ENCODE data around the gene ARG2.
A peak's percentile ranks its signal among the peaks of the same experiment; 100 is the strongest.

ARG2 gene

DNA sequence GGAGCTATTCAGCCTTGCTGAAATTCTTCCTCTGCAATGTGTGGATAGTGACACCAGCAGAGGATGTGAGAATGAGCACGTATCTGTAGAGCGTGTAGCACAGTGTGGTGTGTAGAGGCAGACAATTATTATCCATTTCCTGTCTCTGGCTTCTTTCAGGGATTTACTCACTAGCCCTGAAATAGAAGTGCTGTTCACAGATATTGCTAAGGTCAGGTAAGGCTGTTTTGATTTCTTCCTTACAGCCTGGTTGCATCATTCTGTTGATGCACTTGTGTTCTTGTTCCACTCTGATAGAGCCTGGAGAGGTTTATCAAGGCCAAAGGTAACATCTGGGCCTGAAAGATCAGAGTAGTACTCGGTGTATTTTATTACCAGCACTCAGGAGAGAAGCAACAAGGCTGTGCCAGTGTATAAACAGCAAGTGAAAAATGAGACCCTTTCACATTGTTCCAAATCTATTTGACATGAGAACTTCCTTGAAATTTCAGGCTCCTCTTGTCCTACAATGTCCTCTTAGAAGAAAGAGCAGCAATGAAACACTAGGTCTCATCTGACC lies 16.7 kb downstream of the ARG2 start:
- DNase-seq (ENCODE audit: low read depth in 2 of 2) = no peak

- no peak for DNase-seq (ENCODE audit: low read depth in 2 of 2)
Observed at GRCh38 chr14:67638642-67639041, 18.9 kb downstream of the ARG2 start.

DNA sequence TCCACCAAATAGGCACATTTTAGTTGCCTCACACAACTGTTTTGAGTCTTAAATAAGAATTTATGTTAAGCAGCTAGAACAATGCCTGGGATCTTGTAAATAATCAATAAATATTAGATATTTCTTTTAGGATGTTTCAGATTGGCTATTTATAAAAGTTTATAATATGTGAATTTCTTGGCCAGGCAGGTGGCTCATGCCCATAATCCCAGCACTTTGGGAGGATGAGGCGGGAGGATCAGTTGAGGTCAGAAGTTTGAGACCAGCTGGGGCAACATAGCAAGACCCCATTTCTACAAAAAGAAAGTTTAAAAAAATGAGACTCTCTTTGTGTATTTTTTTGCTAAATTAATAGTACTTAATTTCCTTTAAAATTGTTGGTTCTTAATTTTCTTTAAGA lies 21.8 kb downstream of the ARG2 start:
- DNase-seq (ENCODE audit: low read depth in 2 of 2) = no peak

GRCh38 chr14:67641902-67642749 lies 22.4 kb downstream of the ARG2 start:
- DNase-seq (ENCODE audit: low read depth in 2 of 2) = no peak

DNA sequence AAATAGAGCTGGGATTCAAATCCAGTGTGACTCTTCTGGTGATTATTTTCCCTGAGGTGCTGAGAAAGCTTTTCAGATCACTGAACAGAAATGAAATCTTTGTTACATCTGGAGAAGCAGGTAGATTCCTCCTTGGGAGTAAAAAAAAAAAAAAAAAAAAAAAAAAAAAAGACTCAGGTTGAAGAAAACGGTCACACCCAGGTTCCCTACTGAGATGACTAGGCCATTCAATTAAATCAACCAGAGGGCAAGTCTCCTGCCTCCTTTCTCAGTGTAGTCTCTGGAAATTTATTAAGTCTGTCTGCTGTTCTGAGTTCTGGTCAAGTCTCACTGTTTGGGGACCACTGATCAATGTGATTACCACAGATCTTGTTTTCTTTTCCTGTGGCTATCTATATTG lies 24.0 kb downstream of the ARG2 start:
- DNase-seq (ENCODE audit: low read depth in 2 of 2) = no peak

DNA sequence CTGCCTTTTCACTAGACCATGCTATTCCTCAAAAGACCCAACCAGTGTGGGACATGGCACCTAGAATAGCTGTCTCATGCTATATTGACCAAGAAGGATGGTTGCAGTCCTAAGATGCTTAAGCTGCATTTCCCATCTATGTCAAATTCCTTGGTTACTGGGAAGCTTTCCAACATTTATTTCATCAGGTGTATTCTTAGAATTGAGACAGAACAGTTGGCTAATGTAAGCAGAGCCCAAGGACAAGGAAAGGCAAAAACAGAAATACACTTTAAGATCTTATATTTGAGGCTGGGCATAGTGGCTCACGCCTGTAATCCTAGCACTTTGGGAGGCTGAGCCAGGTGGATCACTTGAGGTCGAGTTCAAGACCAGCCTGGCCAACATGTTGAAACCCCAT lies 24.7 kb downstream of the ARG2 start:
- no peak for DNase-seq (ENCODE audit: low read depth in 2 of 2)

DNA sequence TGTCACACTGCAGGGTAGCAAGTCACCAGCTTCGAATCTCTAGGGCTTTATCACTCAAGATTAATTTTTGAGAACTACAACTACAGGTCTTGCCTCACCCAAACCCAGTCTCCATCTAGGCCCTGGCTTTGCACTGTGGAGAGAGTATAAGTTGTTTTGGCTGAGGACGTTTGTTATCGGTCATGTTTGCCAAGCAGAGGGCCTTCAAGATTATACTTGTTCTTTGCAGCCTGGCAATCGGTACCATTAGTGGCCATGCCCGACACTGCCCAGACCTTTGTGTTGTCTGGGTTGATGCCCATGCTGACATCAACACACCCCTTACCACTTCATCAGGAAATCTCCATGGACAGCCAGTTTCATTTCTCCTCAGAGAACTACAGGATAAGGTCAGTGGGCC lies 25.7 kb downstream of the ARG2 start:
- DNase-seq (ENCODE audit: low read depth in 2 of 2) = no peak

DNA sequence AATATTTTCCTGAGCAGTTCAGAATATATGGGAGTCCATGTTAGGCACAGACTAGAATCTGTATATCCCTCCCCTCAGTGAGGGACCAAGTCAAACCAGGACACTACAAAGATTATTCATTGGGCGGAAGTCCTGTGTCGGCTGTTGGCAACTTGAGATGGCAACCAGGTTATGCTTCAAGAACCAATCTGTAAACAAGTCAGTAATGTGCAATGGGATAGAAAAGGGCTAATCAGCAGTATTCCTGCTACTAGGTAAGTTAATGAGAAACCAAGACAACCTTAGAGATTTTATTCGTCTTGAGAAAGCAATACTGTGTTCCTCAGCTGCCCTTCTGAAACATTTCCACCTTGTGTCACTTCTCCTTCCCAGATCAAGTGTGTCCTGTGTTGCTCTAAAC lies 26.4 kb downstream of the ARG2 start:
- no peak for DNase-seq (ENCODE audit: low read depth in 2 of 2)

DNA sequence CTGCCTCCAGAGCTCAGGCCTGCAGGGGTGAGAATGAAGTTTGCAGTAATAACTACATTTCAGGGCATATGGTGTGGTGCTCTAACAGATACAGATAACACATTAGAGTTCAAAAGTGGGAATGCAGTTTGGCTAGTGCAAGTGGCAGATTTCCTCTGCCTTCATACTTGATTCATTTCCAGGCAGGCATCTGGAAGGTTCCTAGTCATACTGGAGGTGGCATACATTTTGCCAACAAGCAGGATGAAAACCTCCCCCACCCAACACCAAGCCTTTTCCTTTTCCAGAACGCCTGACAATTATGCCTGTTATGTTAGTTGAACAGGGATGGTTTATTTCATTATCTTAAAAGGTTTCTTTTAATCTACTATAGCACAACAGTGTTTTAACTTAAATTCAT lies 30.4 kb downstream of the ARG2 start:
- DNase-seq (ENCODE audit: low read depth in 2 of 2) = no peak

GRCh38 chr14:67650694-67651093 lies 31.0 kb downstream of the ARG2 start:
- DNase-seq (ENCODE audit: low read depth in 2 of 2) = no peak

DNA sequence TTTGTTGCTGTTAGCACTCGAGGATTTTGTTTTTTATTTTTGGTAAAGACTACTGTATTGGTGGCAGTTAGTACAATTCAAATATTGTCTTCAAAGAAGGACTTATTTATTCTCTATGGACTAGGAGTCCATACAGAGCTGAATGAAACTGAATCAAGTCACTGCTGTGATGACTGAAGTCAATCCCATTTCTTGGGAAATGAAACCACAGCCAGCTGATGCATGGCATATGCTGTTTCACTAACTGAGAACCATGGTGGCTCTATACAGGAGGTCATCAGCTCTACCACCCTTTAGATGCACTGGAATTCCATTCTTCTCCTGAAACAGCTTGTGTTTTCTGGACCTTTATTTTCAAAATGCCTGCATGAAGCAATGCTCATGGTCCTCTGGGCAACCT lies 32.5 kb downstream of the ARG2 start:
- no peak for DNase-seq (ENCODE audit: low read depth in 2 of 2)

- no peak for DNase-seq (ENCODE audit: low read depth in 2 of 2)
Observed at GRCh38 chr14:67653651-67654280, 34.0 kb downstream of the ARG2 start.

GRCh38 chr14:67663633-67664032 lies 43.9 kb downstream of the ARG2 start:
- no peak for DNase-seq (ENCODE audit: low read depth in 2 of 2)

GRCh38 chr14:67665868-67666267 lies 46.1 kb downstream of the ARG2 start:
- DNase-seq (ENCODE audit: low read depth in 2 of 2) = no peak

DNA sequence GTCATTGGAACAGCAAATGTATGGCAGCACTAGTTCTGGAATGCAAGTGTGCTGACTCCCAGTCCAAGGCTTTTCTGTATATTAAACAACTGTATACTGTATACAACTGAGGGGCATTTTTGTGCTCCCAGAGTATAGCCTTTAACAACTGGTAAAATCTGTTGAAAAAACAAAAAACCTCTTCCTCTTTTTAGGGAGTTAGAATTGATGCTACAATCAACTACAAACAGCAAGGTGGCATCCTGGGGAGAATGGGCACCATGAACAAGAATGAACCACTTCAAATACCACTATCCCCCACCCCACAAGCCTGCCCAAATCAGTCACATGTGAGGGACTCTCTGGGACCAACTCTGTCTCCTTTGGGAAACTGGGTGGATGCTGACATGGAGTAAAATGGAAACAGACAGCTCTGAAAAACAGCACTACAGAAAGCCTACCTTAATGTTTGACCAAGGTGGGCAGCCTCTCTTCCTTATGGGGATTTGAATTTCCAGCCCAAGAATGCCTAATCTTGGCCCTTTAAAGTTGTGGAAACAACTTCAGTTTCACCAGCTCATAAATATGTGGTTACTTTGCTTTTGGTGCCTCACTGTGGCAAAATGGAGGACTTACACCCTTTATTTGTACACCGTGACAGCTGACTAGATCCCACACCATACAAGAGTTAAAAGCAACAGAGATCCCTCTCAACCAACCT lies 47.2 kb downstream of the ARG2 start:
- no peak for DNase-seq (ENCODE audit: low read depth in 2 of 2)

GRCh38 chr14:67668559-67668958 lies 48.8 kb downstream of the ARG2 start:
- DNase-seq (ENCODE audit: low read depth in 2 of 2) = no peak

GRCh38 chr14:67673451-67673850 lies 53.7 kb downstream of the ARG2 start:
- no peak for DNase-seq (ENCODE audit: low read depth in 2 of 2)

DNA sequence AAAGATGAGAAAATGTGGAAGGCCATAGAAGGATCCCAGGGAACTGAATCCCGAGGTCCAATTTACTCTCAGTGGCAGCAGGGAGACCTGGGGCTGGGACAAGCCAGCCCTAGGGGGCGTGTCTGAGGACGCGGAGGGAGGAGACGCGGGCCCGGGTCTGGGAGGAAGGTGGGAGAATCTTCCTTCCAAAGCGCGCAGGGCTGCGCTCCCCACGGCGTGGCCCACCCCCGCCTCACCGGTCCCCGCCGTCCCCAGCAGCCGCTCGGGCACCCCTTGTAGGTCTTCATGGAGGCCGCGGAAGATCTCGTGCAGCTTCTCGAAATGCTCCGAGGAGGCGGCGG lies 54.4 kb downstream of the ARG2 start:
- DNase-seq (ENCODE audit: low read depth in 2 of 2) = peak in 1 of 2 donors; percentile 3

DNA sequence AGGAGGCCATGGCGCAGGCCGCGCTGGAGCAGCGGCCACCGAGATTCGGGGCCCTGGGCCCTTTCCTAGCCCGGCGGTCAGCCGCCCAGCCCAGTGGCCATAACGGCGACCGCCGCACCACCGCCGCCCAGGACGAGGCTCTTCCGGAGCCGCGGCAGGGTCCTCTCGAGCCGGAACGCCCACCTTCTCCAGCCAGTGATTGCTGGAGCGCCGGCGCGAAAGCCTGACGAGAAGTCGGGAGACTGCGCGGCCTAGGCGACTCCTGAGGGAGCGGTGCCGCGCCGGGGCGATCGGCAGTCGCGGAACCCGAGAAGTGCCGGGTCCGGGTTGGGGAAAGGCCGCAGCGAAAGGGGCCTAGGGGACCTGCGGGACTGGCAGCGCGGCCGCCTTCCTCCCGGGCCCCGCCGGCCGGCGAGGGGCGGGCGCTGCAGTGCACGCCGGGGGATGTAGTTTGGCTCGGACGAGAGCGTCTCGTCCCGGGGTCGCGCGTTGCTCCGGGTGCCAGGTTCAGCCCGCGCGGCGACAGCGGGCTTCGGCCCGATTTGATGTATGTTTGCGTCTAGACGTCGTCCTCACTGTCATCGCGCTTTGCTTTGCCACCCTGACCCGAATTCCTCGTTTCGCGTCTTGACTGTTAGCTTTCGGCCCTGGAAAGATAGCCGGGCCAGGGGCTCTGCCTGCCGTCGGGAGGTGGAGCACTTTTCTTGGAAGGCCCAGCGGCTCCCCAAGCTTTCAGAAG lies 54.9 kb downstream of the ARG2 start, which contains the start of gene VTI1B:
VTI1B (minus strand) TSS at position 153 of the 739 bp plus-strand sequence; CDS start at position 10, 143 bp downstream.
- peak; percentile 50 to 54 for DNase-seq (ENCODE audit: low read depth in 2 of 2)

DNA sequence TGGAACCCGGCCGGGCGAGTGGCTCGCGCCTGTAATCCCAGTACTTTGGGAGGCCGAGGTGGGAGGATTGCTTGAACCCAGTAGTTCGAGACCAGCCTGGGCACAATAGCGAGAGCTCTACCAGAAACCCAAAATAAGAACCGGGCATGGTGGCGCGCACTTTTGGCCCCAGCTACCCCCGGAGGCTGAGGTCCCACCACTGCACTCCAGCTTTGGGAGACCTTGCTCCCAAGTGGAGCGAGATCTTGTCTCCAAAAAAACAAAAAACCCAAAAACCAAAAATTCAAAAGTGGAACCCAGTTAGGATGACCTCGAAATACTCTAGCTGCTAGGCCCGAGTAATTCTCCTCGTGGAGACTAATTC lies 55.5 kb downstream of the ARG2 start:
- no peak for DNase-seq (ENCODE audit: low read depth in 2 of 2)

- no peak for DNase-seq (ENCODE audit: low read depth in 2 of 2)
Observed at GRCh38 chr14:67679006-67679405, 59.3 kb downstream of the ARG2 start.

GRCh38 chr14:67680121-67680602 lies 60.4 kb downstream of the ARG2 start:
- DNase-seq (ENCODE audit: low read depth in 2 of 2) = no peak
